Bronchial epithelial cell (primary cell): ENCODE data around the gene USP13. TPM values are rescaled to one million over a fixed set of nuclear protein-coding genes. Genes with fewer than 3 reads are reported as not detected.
A peak's percentile ranks its signal among the peaks of the same experiment; 100 is the strongest.

Experiments
- DNase-seq: peaks from one replicate; pipeline ENCODE4 v3.0.0-alpha.2; 2010; ENCODE audit warnings: low read depth
- FAIRE-seq: peaks from 2 replicates; lab custom pipeline; 2011; peaks lifted over from hg19 to GRCh38; lab: Jason Lieb, UNC
- H3K27me3 ChIP-seq: 2 replicates; pipeline ENCODE4 v1.5.1; 2011; ENCODE audit warnings: low read length; ENCODE audit not compliant: control insufficient read depth, insufficient read depth
- H3K36me3 ChIP-seq: 2 replicates; pipeline ENCODE4 v1.5.1; 2011; ENCODE audit warnings: low read length; ENCODE audit not compliant: control insufficient read depth, insufficient read depth
- H3K4me3 ChIP-seq: 2 replicates; pipeline ENCODE4 v1.5.1; 2011; ENCODE audit warnings: mild to moderate bottlenecking, low read depth, low read length, control low read depth
- total RNA-seq: library from RNA; depleted of rRNA; stranded (reverse); fragments of >200 nt; gene quantifications from 2 replicates; pipeline ENCODE4 v1.2.1, GENCODE V29; 2014
- TF ChIP-seq, protein P1 (sequence below): IDR thresholded peaks from 2 replicates; pipeline ENCODE4 v1.5.1; 2011; ENCODE audit warnings: mild to moderate bottlenecking, moderate library complexity, low read length, control low read depth, inconsistent platforms; ENCODE audit not compliant: insufficient read depth, severe bottlenecking

Gene USP13
- total RNA-seq, 1 donor from 2014 or later: 0.79 TPM

DNA sequence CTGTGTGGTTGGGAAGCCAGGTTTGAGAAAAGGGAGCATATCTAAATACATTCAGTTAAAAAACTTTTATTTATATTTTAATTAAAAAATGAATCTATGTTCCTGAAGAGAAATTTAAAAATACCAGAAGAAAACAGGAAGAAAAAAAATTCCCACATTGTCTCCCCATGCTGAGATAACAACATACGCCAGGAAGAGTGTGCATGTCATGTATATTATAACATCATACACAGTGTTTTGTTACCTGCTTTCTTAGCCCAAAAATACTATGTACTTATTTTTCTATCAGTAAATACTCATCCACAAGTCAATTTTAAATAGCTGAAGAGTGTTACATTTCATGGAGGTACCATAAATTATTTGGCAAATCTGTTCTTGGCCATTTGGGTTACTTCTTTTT, 18.5 kb downstream of the USP13 start:
- Histone ChIP-seq H3K36me3 (no peaks in the 10 kb centered on the region), H3K4me3 (no peak overlapping the region), H3K27me3 (no peaks in the 10 kb centered on the region)
- TF ChIP-seq, protein P1, sequence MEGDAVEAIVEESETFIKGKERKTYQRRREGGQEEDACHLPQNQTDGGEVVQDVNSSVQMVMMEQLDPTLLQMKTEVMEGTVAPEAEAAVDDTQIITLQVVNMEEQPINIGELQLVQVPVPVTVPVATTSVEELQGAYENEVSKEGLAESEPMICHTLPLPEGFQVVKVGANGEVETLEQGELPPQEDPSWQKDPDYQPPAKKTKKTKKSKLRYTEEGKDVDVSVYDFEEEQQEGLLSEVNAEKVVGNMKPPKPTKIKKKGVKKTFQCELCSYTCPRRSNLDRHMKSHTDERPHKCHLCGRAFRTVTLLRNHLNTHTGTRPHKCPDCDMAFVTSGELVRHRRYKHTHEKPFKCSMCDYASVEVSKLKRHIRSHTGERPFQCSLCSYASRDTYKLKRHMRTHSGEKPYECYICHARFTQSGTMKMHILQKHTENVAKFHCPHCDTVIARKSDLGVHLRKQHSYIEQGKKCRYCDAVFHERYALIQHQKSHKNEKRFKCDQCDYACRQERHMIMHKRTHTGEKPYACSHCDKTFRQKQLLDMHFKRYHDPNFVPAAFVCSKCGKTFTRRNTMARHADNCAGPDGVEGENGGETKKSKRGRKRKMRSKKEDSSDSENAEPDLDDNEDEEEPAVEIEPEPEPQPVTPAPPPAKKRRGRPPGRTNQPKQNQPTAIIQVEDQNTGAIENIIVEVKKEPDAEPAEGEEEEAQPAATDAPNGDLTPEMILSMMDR: no peak
- FAIRE-seq (no peak), DNase-seq (no peak)

DNA sequence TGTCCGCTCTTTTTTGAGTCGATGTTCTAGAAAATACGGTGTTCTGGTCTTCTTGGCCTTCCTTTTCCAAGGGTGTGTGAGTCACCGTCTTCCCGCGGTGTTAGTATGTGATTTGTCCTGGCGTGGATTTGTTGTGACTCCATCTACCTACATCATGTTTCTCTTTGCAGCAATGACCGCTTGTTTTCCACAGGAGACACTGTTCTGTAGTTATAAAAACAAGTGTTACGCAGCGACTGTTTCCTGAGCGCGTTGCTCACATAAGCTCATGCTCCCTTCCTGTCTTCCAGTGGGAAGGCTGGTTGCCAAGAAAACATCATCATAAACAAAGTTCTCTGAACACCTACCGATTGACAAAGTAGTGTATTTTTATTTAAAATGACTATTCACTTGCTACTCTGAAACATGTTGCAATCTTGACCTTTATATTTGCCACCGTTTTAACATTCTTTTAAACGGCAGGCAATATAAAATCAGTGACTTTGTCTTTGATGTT, 19.0 kb downstream of the USP13 start:
- DNase-seq: no peak
- Histone ChIP-seq H3K4me3 (no peak overlapping the region), H3K27me3 (no peaks in the 10 kb centered on the region), H3K36me3 (no peaks in the 10 kb centered on the region)
- no peak for FAIRE-seq
- TF ChIP-seq, protein P1: no peak

DNA sequence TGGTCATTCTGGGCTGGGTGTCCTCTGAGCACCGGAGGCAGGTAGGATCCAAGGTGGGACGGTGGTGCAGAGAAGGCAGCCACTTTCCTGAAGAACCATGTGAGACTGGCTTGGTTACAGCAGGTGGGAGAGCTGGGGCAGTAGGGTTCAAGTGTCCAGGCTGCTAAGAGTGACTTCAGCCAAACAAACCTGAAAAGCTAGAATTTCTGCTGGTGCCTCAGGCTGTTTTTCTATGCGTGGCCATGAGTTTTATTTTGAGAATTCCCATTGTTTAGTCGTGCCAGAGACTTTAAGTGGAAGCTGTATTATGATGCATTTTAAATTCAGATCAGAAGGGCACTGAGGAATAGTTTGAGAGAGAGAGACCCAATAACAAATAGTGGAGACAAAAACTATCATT, 20.1 kb downstream of the USP13 start:
- TF ChIP-seq, protein P1: no peak
- Histone ChIP-seq H3K27me3 (no peaks in the 10 kb centered on the region), H3K36me3 (no peaks in the 10 kb centered on the region), H3K4me3 (no peak overlapping the region)
- FAIRE-seq (no peak), DNase-seq (peak; percentile 55)

DNA sequence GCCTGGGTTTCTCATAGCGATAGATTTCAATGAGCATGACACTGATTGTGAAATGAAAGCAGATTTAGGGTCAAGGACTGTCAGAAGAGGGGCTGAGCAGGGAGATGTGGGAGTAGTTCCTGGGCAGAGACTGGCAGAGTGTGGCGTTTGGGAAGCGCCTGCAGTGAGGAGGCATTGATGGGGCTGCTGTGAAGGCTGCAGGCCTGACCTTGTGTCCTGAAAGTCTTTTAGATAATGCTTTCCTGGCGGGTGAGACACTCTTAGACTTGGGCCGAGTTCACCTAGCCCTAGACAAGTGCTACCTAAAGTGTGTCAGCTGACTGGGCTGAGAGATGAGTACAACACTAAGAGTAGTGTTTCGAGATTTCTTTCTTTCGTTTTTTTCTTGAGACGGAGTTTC, 20.7 kb downstream of the USP13 start:
- Histone ChIP-seq H3K27me3 (no peaks in the 10 kb centered on the region), H3K4me3 (no peak overlapping the region), H3K36me3 (no peaks in the 10 kb centered on the region)
- TF ChIP-seq, protein P1: no peak
- DNase-seq (no peak), FAIRE-seq (no peak)

DNA sequence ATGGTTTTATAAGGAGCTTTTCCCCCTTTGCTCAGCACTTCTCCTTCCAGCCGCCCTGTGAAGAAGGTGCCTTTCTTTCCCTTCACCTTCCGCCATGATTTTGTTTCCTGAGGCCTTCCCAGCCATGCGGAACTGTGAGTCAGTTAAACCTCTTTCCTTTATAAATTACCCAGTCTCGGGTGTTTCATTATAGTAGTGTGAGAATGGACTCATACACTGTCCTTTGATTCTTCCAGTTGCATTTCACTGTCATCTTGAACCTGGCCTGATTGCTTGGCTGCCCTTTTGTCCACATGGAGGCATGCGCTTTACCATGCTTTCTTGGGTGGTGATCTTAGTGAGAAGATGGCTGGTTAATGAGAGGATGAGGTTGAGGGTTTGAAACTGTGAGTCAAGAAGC, 23.2 kb downstream of the USP13 start:
- H3K27me3 ChIP-seq: no peaks in the 10 kb centered on the region
- TF ChIP-seq, protein P1: no peak
- no peak overlapping the region for H3K4me3 ChIP-seq
- FAIRE-seq (no peak), DNase-seq (no peak)
- no peaks in the 10 kb centered on the region for H3K36me3 ChIP-seq

DNA sequence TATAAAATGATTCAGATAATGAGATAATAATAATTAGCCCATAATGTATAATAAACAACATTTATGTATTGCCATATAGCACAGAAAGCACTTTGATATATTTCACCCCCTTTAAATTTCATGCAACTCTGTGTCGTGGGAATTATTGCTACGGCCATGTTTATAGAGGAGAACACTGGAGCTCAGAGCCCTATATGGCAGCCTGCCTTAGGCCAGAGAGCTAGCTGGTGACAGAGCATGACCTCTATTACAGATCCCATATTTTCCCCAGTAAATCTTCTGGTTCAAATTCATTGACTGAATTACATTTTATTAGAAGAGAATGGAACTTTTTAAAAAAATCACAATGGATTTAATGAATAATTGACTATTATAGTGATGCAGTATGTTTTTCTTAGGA, 25.0 kb downstream of the USP13 start:
- Histone ChIP-seq H3K36me3 (no peaks in the 10 kb centered on the region), H3K27me3 (no peaks in the 10 kb centered on the region), H3K4me3 (no peak overlapping the region)
- TF ChIP-seq, protein P1: no peak
- FAIRE-seq (no peak), DNase-seq (no peak)
